H9 (cell line): ENCODE measurements around the gene CHDH. TPM values are rescaled to one million over a fixed set of nuclear protein-coding genes. Genes with fewer than 3 reads are reported as not detected.

ENCODE experiments used
- DNase-seq: peaks from one replicate; pipeline ENCODE4 v3.0.0-alpha.2; 2017
- H2AFZ ChIP-seq: one replicate; pipeline ENCODE4 v1.6.1; 2013; ENCODE audit warnings: mild to moderate bottlenecking, low read length, control low read depth, moderate library complexity
- H2AK5ac ChIP-seq: 2 replicates; pipeline ENCODE4 v1.6.1; 2013; ENCODE audit warnings: low read length, control low read depth, mixed read lengths; ENCODE audit not compliant: insufficient read length
- H2BK120ac ChIP-seq: one replicate; pipeline ENCODE4 v1.6.1; 2013; ENCODE audit warnings: low read depth, mild to moderate bottlenecking, low read length, control low read depth, inconsistent platforms; ENCODE audit not compliant: poor library complexity, severe bottlenecking
- H2BK12ac ChIP-seq: 2 replicates; pipeline ENCODE4 v1.6.1; 2013; ENCODE audit warnings: low read length, control low read depth, mixed read lengths, low read depth; ENCODE audit not compliant: insufficient read length
- H2BK15ac ChIP-seq: 2 replicates; pipeline ENCODE4 v1.6.1; 2013; ENCODE audit warnings: low read depth, low read length, control low read depth
- H2BK20ac ChIP-seq: one replicate; pipeline ENCODE4 v1.6.1; 2013; ENCODE audit warnings: low read depth, mild to moderate bottlenecking, low read length, control low read depth, inconsistent platforms; ENCODE audit not compliant: poor library complexity, severe bottlenecking
- H2BK5ac ChIP-seq: 2 replicates; pipeline ENCODE4 v1.6.1; 2013; ENCODE audit warnings: low read length, control low read depth, mixed read lengths; ENCODE audit not compliant: insufficient read length
- H3K14ac ChIP-seq: 2 replicates; pipeline ENCODE4 v1.6.1; 2013; ENCODE audit warnings: low read length, control low read depth; ENCODE audit not compliant: insufficient read depth
- H3K18ac ChIP-seq: 2 replicates; pipeline ENCODE4 v1.6.1; 2013; ENCODE audit warnings: low read depth, mild to moderate bottlenecking, mixed read lengths, low read length, control low read depth; ENCODE audit not compliant: insufficient read length
- H3K23ac ChIP-seq: 2 replicates; pipeline ENCODE4 v1.6.1; 2013; ENCODE audit warnings: low read length, control low read depth, mixed read lengths, low read depth; ENCODE audit not compliant: insufficient read length
- H3K23me2 ChIP-seq: 2 replicates; pipeline ENCODE4 v1.6.1; 2013; ENCODE audit warnings: low read depth, mild to moderate bottlenecking, mixed read lengths, low read length, control low read depth; ENCODE audit not compliant: insufficient read length, poor library complexity, severe bottlenecking
- H3K27ac ChIP-seq: 2 replicates; pipeline ENCODE4 v1.5.1; 2013; ENCODE audit warnings: low read length, control low read depth, mixed read lengths, low read depth; ENCODE audit not compliant: insufficient read length
- H3K27me3 ChIP-seq: 2 replicates; pipeline ENCODE4 v1.6.1; 2013; ENCODE audit warnings: low read length, control low read depth, inconsistent platforms; ENCODE audit not compliant: insufficient read depth
- H3K4ac ChIP-seq: 2 replicates; pipeline ENCODE4 v1.6.1; 2013; ENCODE audit warnings: low read depth, mild to moderate bottlenecking, control low read depth, inconsistent platforms, low read length, moderate library complexity
- H3K4me1 ChIP-seq: 2 replicates; pipeline ENCODE4 v1.6.1; 2013; ENCODE audit warnings: low read length, control low read depth, inconsistent platforms; ENCODE audit not compliant: insufficient read depth
- H3K4me2 ChIP-seq: 2 replicates; pipeline ENCODE4 v1.6.1; 2013; ENCODE audit warnings: low read length, control low read depth, mixed read lengths; ENCODE audit not compliant: insufficient read length, insufficient read depth
- H3K56ac ChIP-seq: 2 replicates; pipeline ENCODE4 v1.6.1; 2013; ENCODE audit warnings: low read depth, mild to moderate bottlenecking, mixed read lengths, low read length, control low read depth; ENCODE audit not compliant: insufficient read length
- H3K79me1 ChIP-seq: 2 replicates; pipeline ENCODE4 v1.6.1; 2013; ENCODE audit warnings: low read depth, mild to moderate bottlenecking, moderate library complexity, low read length, control low read depth, inconsistent platforms; ENCODE audit not compliant: insufficient read depth, poor library complexity, severe bottlenecking
- H3K79me2 ChIP-seq: 2 replicates; pipeline ENCODE4 v1.6.1; 2013; ENCODE audit warnings: low read length, control low read depth, inconsistent platforms; ENCODE audit not compliant: insufficient read depth
- H3K9ac ChIP-seq: 2 replicates; pipeline ENCODE4 v1.6.1; 2013; ENCODE audit warnings: low read length, control low read depth, mixed read lengths; ENCODE audit not compliant: insufficient read length; ENCODE audit errors: extremely low read depth
- H3K9me3 ChIP-seq: one replicate; pipeline ENCODE4 v1.6.1; 2013; ENCODE audit warnings: low read depth, low read length, inconsistent platforms; ENCODE audit not compliant: control insufficient read depth
- H3T11ph ChIP-seq: one replicate; pipeline ENCODE4 v1.6.1; 2013; ENCODE audit warnings: mild to moderate bottlenecking, low read length, control low read depth, inconsistent platforms
- H4K20me1 ChIP-seq: one replicate; pipeline ENCODE4 v1.6.1; 2013; ENCODE audit not compliant: control insufficient read depth, insufficient read length, insufficient read depth
- H4K5ac ChIP-seq: 2 replicates; pipeline ENCODE4 v1.6.1; 2013; ENCODE audit warnings: low read depth, mild to moderate bottlenecking, mixed read lengths, low read length, control low read depth; ENCODE audit not compliant: insufficient read length
- H4K8ac ChIP-seq: replicated peaks from 2 replicates; pipeline ENCODE4 v1.6.1; 2013; ENCODE audit warnings: low read length, control low read depth, mixed read lengths, low read depth; ENCODE audit not compliant: insufficient read length
- H4K91ac ChIP-seq: 2 replicates; pipeline ENCODE4 v1.6.1; 2013; ENCODE audit warnings: low read depth, mild to moderate bottlenecking, moderate library complexity, mixed read lengths, low read length, control low read depth; ENCODE audit not compliant: insufficient read length
- H3K27ac Mint-ChIP-seq, 3 experiments: 2 replicates in 2 of 3; 3 replicates in 1 of 3; pipeline ENCODE4 v1.8.0; 2020 to 2021; ENCODE audit warnings: mixed read lengths in 3 of 3, mild to moderate bottlenecking in 1 of 3, moderate library complexity in 1 of 3
- H3K27me3 Mint-ChIP-seq: 2 replicates; pipeline ENCODE4 v1.8.0; 2021; ENCODE audit warnings: low read depth, mild to moderate bottlenecking, moderate library complexity, mixed read lengths
- H3K36me3 Mint-ChIP-seq, 3 experiments: 2 replicates in 2 of 3; 3 replicates in 1 of 3; pipeline ENCODE4 v1.8.0; 2020 to 2021; ENCODE audit warnings: low read depth in 3 of 3, mixed read lengths in 3 of 3; ENCODE audit not compliant: insufficient read depth in 1 of 3
- H3K4me1 Mint-ChIP-seq, 2 experiments: 2 replicates each; pipeline ENCODE4 v1.8.0; 2020; ENCODE audit warnings: mixed read lengths in 2 of 2
- H3K4me3 Mint-ChIP-seq, 2 experiments: 2 replicates in 1 of 2; 3 replicates in 1 of 2; pipeline ENCODE4 v1.8.0; 2020 to 2021; ENCODE audit warnings: mild to moderate bottlenecking in 2 of 2, mixed read lengths in 2 of 2, moderate library complexity in 1 of 2
- H3K9me3 Mint-ChIP-seq, 2 experiments: 2 replicates in 1 of 2; 3 replicates in 1 of 2; pipeline ENCODE4 v1.8.0; 2020; ENCODE audit warnings: mild to moderate bottlenecking in 2 of 2, mixed read lengths in 2 of 2, moderate library complexity in 1 of 2
- CTCF ChIP-seq: fragments of 200-600 bp; sonication (generic); conservative IDR thresholded peaks from 3 replicates; pipeline ENCODE4 v1.8.0; 2021; ENCODE audit warnings: antibody characterized with exemption, mild to moderate bottlenecking
- WGBS: extraction: QIAGEN DNeasy Blood & Tissue Kit; methylation state at CpG from one replicate; pipeline ENCODE4 v1.1.7; 2013; ENCODE audit warnings: missing lambda C conversion rate, low lambda C conversion rate, mixed read lengths; ENCODE audit not compliant: insufficient read length; ENCODE audit errors: extremely low coverage; 5-methylcytosine and 5-hydroxymethylcytosine counted together
- total RNA-seq: library from RNA; stranded (reverse); gene quantifications from 2 replicates; pipeline ENCODE4 v1.2.1, GENCODE V29; 2021

Gene CHDH
- total RNA-seq, 1 experiment from 2014 or later, result 11.0 TPM

GRCh38 chr3:53775018-53775417 is 71.2 kb downstream of the CHDH start:
- H3T11ph ChIP-seq, result no peak overlapping the region
- H2BK120ac ChIP-seq, result no peak overlapping the region
- H2AFZ ChIP-seq, result no peak overlapping the region
- Mint-ChIP-seq H3K4me3 (no peak overlapping the region), H3K36me3 (no peaks in the 10 kb centered on the region), H3K4me1 (peaks cover 27 to 30% of the 10 kb centered on the region in 2 experiments), H3K27ac (no peak overlapping the region), H3K27me3 (peaks cover 3% of the 10 kb centered on the region; the same call in 1 of the 2 replicates), H3K9me3 (no peaks in the 10 kb centered on the region)
- no CpG with 5 or more reads among the region's 5 CpGs for WGBS
- H3K18ac ChIP-seq, result no peak overlapping the region
- H3K9ac ChIP-seq, result no peak overlapping the region
- H2AK5ac ChIP-seq, result no peak overlapping the region
- no peak overlapping the region for H2BK12ac ChIP-seq
- no peaks in the 10 kb centered on the region for H3K4me1 ChIP-seq
- H2BK20ac ChIP-seq, result no peak overlapping the region
- H3K56ac ChIP-seq, result no peak overlapping the region
- H3K4ac ChIP-seq, result no peak overlapping the region
- no peak for DNase-seq
- H3K23me2 ChIP-seq, result no peaks in the 10 kb centered on the region
- H4K20me1 ChIP-seq, result no peaks in the 10 kb centered on the region
- no peak overlapping the region for H4K5ac ChIP-seq
- no peak overlapping the region for H2BK5ac ChIP-seq
- H3K27ac ChIP-seq, result no peak overlapping the region
- H4K8ac ChIP-seq, result no peak overlapping the region
- no peaks in the 10 kb centered on the region for H3K27me3 ChIP-seq
- H3K79me2 ChIP-seq, result no peaks in the 10 kb centered on the region
- no peak overlapping the region for H4K91ac ChIP-seq
- H3K23ac ChIP-seq, result no peak overlapping the region
- no peaks in the 10 kb centered on the region for H3K79me1 ChIP-seq
- no peak overlapping the region for H3K14ac ChIP-seq
- H3K4me2 ChIP-seq, result no peak overlapping the region
- TF ChIP-seq CTCF, result no peak
- no peak overlapping the region for H2BK15ac ChIP-seq
- no peaks in the 10 kb centered on the region for H3K9me3 ChIP-seq
